ENCODE measurements around the gene PLCD1. TPM values are rescaled to one million over a fixed set of nuclear protein-coding genes. Genes with fewer than 3 reads are reported as not detected.

The PLCD1 gene
- total and polyA plus RNA-seq, 2 of the 8 experiments (the other 6 are each of a cell fraction or from before 2014, with no cell fraction given), result 15.3 to 19.2 TPM

DNA sequence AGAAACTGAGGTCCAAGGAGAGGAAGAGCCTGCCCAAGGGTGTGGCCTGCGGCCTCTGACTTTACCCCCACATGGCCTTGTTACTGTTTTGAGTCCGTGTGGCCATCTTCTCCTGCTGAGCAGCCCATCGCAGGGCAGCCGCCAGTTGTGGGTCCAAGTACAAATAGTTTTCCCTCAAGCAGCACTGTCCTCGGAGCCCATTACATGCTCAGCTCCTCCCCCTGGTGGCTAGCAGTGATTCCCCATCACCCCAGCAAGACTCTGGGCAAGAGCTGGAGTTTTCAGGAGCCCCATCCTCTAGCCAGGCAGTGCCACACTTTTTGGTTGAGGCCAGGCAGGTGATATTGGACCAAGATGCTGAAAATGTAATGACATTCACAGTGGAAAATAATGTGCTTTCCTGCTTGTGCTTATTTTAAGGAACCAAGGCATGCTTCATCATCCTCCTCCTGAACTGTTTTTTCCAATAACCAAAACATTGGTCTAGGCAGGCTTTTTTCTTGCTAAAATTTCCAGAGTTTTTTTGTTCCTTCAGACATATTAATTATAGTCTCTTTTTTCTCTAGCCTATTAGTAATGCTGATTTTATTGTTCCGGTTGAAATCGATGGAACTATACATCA lies 62.1 kb downstream of the PLCD1 start:
- Histone ChIP-seq H3K23ac (ENCODE audit: insufficient read length) (no peak overlapping the region), H3K27ac (ENCODE audit: low read depth, low read length) (no peak overlapping the region), H2BK20ac (ENCODE audit: low read length) (no peak overlapping the region; the same call in 1 of the 2 replicates), H3K79me1 (ENCODE audit: low read depth, low read length) (no peaks in the 10 kb centered on the region), H4K20me1 (replicated peaks in 1 of 2; ENCODE audit: control insufficient read depth in 1 of 2, insufficient read depth in 2 of 2, low read length in 2 of 2) (peaks cover 0 to 2% of the 10 kb centered on the region in 2 experiments), H4K8ac (ENCODE audit: extremely low read depth, insufficient read depth, low read length) (0 out of 2 replicates have a peak overlapping the region, but pooled peaks have one; percentile 47), H3K4ac (replicated peaks; ENCODE audit: insufficient read length, low read depth, low read length) (no peak overlapping the region), H3K56ac (replicated peaks; ENCODE audit: insufficient read length, low read depth, low read length) (no peak overlapping the region), H3K36me3 (ENCODE audit: control insufficient read depth in 2 of 4, insufficient read depth in 4 of 4, low read length in 3 of 4) (no peaks in the 10 kb centered on the region; a peak in 1 of 8 replicates), H3K9ac (replicated peaks in 1 of 4; ENCODE audit: extremely low read depth in 1 of 4, low read depth in 3 of 4, low read length in 3 of 4) (no peak overlapping the region), H4K91ac (replicated peaks; ENCODE audit: insufficient read length, low read length) (no peak overlapping the region), H2BK5ac (ENCODE audit: low read depth, low read length) (no peak overlapping the region), H2BK12ac (ENCODE audit: low read depth, low read length) (no peak overlapping the region), H2AFZ (ENCODE audit: low read length) (no peak overlapping the region), H3K4me3 (ENCODE audit: extremely low read depth in 1 of 4, insufficient read depth in 2 of 4, low read depth in 3 of 4, low read length in 4 of 4) (no peak overlapping the region), H4K5ac (ENCODE audit: insufficient read length, low read depth, low read length) (peak overlapping the region; percentile 7), H3K4me1 (replicated peaks in 1 of 4; ENCODE audit: control insufficient read depth in 3 of 4, insufficient read depth in 4 of 4, low read length in 3 of 4) (peaks cover 0 to 7% (median 3%) of the 10 kb centered on the region in 4 experiments; a peak in 2 of 7 replicates), H2BK120ac (replicated peaks; ENCODE audit: low read depth, low read length) (no peak overlapping the region), H3K27me3 (replicated peaks in 1 of 4; ENCODE audit: control insufficient read depth in 3 of 4, extremely low read depth in 1 of 4, insufficient read depth in 3 of 4, low read length in 3 of 4) (no peaks in the 10 kb centered on the region), H2AK5ac (ENCODE audit: low read depth, low read length) (no peak overlapping the region), H3K14ac (ENCODE audit: insufficient read length) (no peak overlapping the region), H3K79me2 (ENCODE audit: control insufficient read depth in 1 of 2, insufficient read depth in 2 of 2, low read length in 2 of 2) (no peaks in the 10 kb centered on the region), H2BK15ac (ENCODE audit: low read length) (no peak overlapping the region), H3K4me2 (ENCODE audit: insufficient read depth in 1 of 2, low read depth in 2 of 2, low read length in 2 of 2) (no peak overlapping the region), H3K23me2 (ENCODE audit: low read depth, low read length) (no peaks in the 10 kb centered on the region), H3K18ac (ENCODE audit: extremely low read depth, low read length) (no peak overlapping the region), H3K9me3 (ENCODE audit: insufficient read depth in 2 of 2, low read depth in 1 of 2, low read length in 1 of 2) (no peaks in the 10 kb centered on the region)
- ChIA-PET POLR2A (ENCODE audit: partially characterized antibody) (interaction anchor here (0.7 to 1.2 kb wide), 3 partner anchors 13 to 114 kb away, joined by 3 read pairs; no protein-coding TSS in a partner anchor), CTCF (ENCODE audit: partially characterized antibody) (interaction anchor here (0.5 to 7.2 kb wide), 40 partner anchors 8 to 605 kb away, joined by 3 to 60 read pairs (median 5); no protein-coding TSS in a partner anchor)
- peak; percentile 56 to 85 for DNase-seq (ENCODE audit: low read depth in 1 of 2, low spot score in 2 of 2)
- FAIRE-seq, result peak; percentile 73
- 59% methylated on average over 7 of the region's 7 CpGs; no CpG with 5 or more reads in 1 of the 2 experiments for WGBS, 2 experiments (ENCODE audit: extremely low coverage in 1 of 2, insufficient coverage in 1 of 2, insufficient read length in 1 of 2, insufficient replicate concordance in 2 of 2, low coverage in 1 of 2, low lambda C conversion rate in 2 of 2, missing lambda C conversion rate in 1 of 2)
- TF ChIP-seq TEAD4 (IDR thresholded peaks at IDR 0.05; ENCODE audit: low read depth, low read length) (peak; percentile 48; the same call in 1 of the 2 replicates), SP1 (IDR thresholded peaks at IDR 0.05; ENCODE audit: low read depth, low read length) (no peak), ASH2L (IDR thresholded peaks at IDR 0.05; ENCODE audit: low read length) (peak; percentile 21)
- TF ChIP-seq, protein P1, sequence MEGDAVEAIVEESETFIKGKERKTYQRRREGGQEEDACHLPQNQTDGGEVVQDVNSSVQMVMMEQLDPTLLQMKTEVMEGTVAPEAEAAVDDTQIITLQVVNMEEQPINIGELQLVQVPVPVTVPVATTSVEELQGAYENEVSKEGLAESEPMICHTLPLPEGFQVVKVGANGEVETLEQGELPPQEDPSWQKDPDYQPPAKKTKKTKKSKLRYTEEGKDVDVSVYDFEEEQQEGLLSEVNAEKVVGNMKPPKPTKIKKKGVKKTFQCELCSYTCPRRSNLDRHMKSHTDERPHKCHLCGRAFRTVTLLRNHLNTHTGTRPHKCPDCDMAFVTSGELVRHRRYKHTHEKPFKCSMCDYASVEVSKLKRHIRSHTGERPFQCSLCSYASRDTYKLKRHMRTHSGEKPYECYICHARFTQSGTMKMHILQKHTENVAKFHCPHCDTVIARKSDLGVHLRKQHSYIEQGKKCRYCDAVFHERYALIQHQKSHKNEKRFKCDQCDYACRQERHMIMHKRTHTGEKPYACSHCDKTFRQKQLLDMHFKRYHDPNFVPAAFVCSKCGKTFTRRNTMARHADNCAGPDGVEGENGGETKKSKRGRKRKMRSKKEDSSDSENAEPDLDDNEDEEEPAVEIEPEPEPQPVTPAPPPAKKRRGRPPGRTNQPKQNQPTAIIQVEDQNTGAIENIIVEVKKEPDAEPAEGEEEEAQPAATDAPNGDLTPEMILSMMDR (IDR thresholded peaks at IDR 0.05; ENCODE audit: control extremely low read depth in 1 of 3, insufficient read depth in 1 of 3, low read depth in 1 of 3, low read length in 3 of 3), result peak; percentile 91 to 98 (median 92)
- TF ChIP-seq, protein P2, sequence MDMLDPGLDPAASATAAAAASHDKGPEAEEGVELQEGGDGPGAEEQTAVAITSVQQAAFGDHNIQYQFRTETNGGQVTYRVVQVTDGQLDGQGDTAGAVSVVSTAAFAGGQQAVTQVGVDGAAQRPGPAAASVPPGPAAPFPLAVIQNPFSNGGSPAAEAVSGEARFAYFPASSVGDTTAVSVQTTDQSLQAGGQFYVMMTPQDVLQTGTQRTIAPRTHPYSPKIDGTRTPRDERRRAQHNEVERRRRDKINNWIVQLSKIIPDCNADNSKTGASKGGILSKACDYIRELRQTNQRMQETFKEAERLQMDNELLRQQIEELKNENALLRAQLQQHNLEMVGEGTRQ (IDR thresholded peaks at IDR 0.05; ENCODE audit: low read length), result no peak
